Activated gamma-delta T cell (primary cell): ENCODE data around the gene SORCS2.

ENCODE experiments used
- DNase-seq: peaks from one replicate; lab custom pipeline; 2025; lab: John Stamatoyannopoulos, UW

The SORCS2 gene

GRCh38 chr4:7746351-7747061, 554.2 kb downstream of the SORCS2 start:
- no peak for DNase-seq

- no peak for DNase-seq
Measured at GRCh38 chr4:7747062-7747385, 554.7 kb downstream of the SORCS2 start.

- DNase-seq: no peak
Measured at GRCh38 chr4:7747566-7747965, 555.2 kb downstream of the SORCS2 start.

GRCh38 chr4:7750523-7750922, 558.2 kb downstream of the SORCS2 start:
- DNase-seq: no peak

GRCh38 chr4:7750972-7751371, 558.6 kb downstream of the SORCS2 start:
- DNase-seq: no peak

GRCh38 chr4:7752649-7753048, 560.3 kb downstream of the SORCS2 start:
- DNase-seq: no peak

GRCh38 chr4:7753271-7753670, 560.9 kb downstream of the SORCS2 start:
- no peak for DNase-seq

GRCh38 chr4:7753931-7754465, 561.7 kb downstream of the SORCS2 start:
- DNase-seq: no peak

- DNase-seq: no peak
Measured at GRCh38 chr4:7754565-7755262, 562.4 kb downstream of the SORCS2 start.

- DNase-seq: no peak
Measured at GRCh38 chr4:7755561-7755960, 563.2 kb downstream of the SORCS2 start.

GRCh38 chr4:7756071-7756470, 563.7 kb downstream of the SORCS2 start:
- no peak for DNase-seq

GRCh38 chr4:7756561-7757355, 564.4 kb downstream of the SORCS2 start:
- DNase-seq: no peak

- DNase-seq: no peak
Measured at GRCh38 chr4:7757501-7758471, 565.4 kb downstream of the SORCS2 start.

- DNase-seq: no peak
Measured at GRCh38 chr4:7758476-7758875, 566.1 kb downstream of the SORCS2 start.

- no peak for DNase-seq
Measured at GRCh38 chr4:7759216-7759615, 566.9 kb downstream of the SORCS2 start.

- DNase-seq: no peak
Measured at GRCh38 chr4:7759635-7760034, 567.3 kb downstream of the SORCS2 start.

- DNase-seq: no peak
Measured at GRCh38 chr4:7760228-7760627, 567.9 kb downstream of the SORCS2 start.

- no peak for DNase-seq
Measured at GRCh38 chr4:7760706-7761105, 568.4 kb downstream of the SORCS2 start.

GRCh38 chr4:7761312-7761711, 569.0 kb downstream of the SORCS2 start:
- DNase-seq: no peak

GRCh38 chr4:7761720-7762119, 569.4 kb downstream of the SORCS2 start:
- no peak for DNase-seq

GRCh38 chr4:7762376-7763030, 570.2 kb downstream of the SORCS2 start:
- no peak for DNase-seq
